ENCODE measurements around the gene MAN2A1.
"Not testable (repeated sequence)": the region's sequence is repeated elsewhere in the genome, so short reads cannot be mapped to it uniquely, and the experiment has no call there.

Gene MAN2A1

GRCh38 chr5:109868737-109869136 is 179.0 kb downstream of the MAN2A1 start:
- no peak for DNase-seq (ENCODE audit: low read depth)

- DNase-seq (ENCODE audit: low read depth): no peak
These were observed 184.0 kb downstream of the MAN2A1 start for GRCh38 chr5:109873687-109874086.

- no peak for DNase-seq (ENCODE audit: low read depth)
These were observed 184.4 kb downstream of the MAN2A1 start for GRCh38 chr5:109874108-109874507.

- no peak for DNase-seq (ENCODE audit: low read depth)
These were observed 186.5 kb downstream of the MAN2A1 start for GRCh38 chr5:109876030-109876725.

- peak; percentile 18 for DNase-seq (ENCODE audit: low read depth)
These were observed 187.4 kb downstream of the MAN2A1 start for GRCh38 chr5:109876941-109877669.

GRCh38 chr5:109877670-109878045 is 187.9 kb downstream of the MAN2A1 start:
- no peak for DNase-seq (ENCODE audit: low read depth)

GRCh38 chr5:109878887-109879286 is 189.2 kb downstream of the MAN2A1 start:
- DNase-seq (ENCODE audit: low read depth): no peak

GRCh38 chr5:109880907-109881685 is 191.4 kb downstream of the MAN2A1 start:
- DNase-seq (ENCODE audit: low read depth): no peak

GRCh38 chr5:109882546-109882945 is 192.8 kb downstream of the MAN2A1 start:
- DNase-seq (ENCODE audit: low read depth): no peak

GRCh38 chr5:109884676-109885075 is 194.9 kb downstream of the MAN2A1 start:
- DNase-seq (ENCODE audit: low read depth): no peak

- no peak for DNase-seq (ENCODE audit: low read depth)
These were observed 195.5 kb downstream of the MAN2A1 start for GRCh38 chr5:109885205-109885604.

GRCh38 chr5:109888989-109889388 is 199.3 kb downstream of the MAN2A1 start:
- no peak for DNase-seq (ENCODE audit: low read depth)

GRCh38 chr5:109893271-109893670 is 203.5 kb downstream of the MAN2A1 start:
- not testable (repeated sequence) for DNase-seq (ENCODE audit: low read depth)

GRCh38 chr5:109898269-109899162 is 208.8 kb downstream of the MAN2A1 start:
- no peak for DNase-seq (ENCODE audit: low read depth)

- no peak for DNase-seq (ENCODE audit: low read depth)
These were observed 209.4 kb downstream of the MAN2A1 start for GRCh38 chr5:109899163-109899535.

GRCh38 chr5:109900461-109900860 is 210.7 kb downstream of the MAN2A1 start:
- no peak for DNase-seq (ENCODE audit: low read depth)

GRCh38 chr5:109900911-109901627 is 211.3 kb downstream of the MAN2A1 start:
- DNase-seq (ENCODE audit: low read depth): no peak

GRCh38 chr5:109901628-109901981 is 211.9 kb downstream of the MAN2A1 start:
- no peak for DNase-seq (ENCODE audit: low read depth)

GRCh38 chr5:109903061-109903460 is 213.3 kb downstream of the MAN2A1 start:
- DNase-seq (ENCODE audit: low read depth): no peak

GRCh38 chr5:109905906-109906305 is 216.2 kb downstream of the MAN2A1 start:
- DNase-seq (ENCODE audit: low read depth): no peak

GRCh38 chr5:109907189-109907588 is 217.5 kb downstream of the MAN2A1 start:
- no peak for DNase-seq (ENCODE audit: low read depth)
